Suppressor macrophage treated with lipopolysaccharide for 4 hours (primary cell): ENCODE measurements around the gene ROM1.

Experiments
- DNase-seq: peaks from one replicate; pipeline ENCODE4 v3.0.0-alpha.2; 2020

ROM1 gene

GRCh38 chr11:62588966-62589637 is 24.0 kb upstream of the ROM1 start:
- DNase-seq: no peak

- peak; percentile 99 for DNase-seq
Observed at GRCh38 chr11:62591448-62592145, 21.5 kb upstream of the ROM1 start, which contains the start of gene TUT1. Gene TUT1 (minus strand): TSS chr11:62591523. CDS start chr11:62591485, 38 bp downstream.

- no peak for DNase-seq
Observed at GRCh38 chr11:62592146-62592815, 20.8 kb upstream of the ROM1 start.

- no peak for DNase-seq
Observed at GRCh38 chr11:62592989-62593421, 20.1 kb upstream of the ROM1 start.

GRCh38 chr11:62593434-62594044 is 19.5 kb upstream of the ROM1 start:
- peak; percentile 85 for DNase-seq

- no peak for DNase-seq
Observed at GRCh38 chr11:62595124-62595523, 17.9 kb upstream of the ROM1 start.

- DNase-seq: peak; percentile 94
Observed at GRCh38 chr11:62599069-62599696, 13.9 kb upstream of the ROM1 start.

GRCh38 chr11:62599901-62600300 is 13.2 kb upstream of the ROM1 start:
- no peak for DNase-seq

GRCh38 chr11:62600367-62601121 is 12.5 kb upstream of the ROM1 start:
- DNase-seq: no peak

- DNase-seq: peak; percentile 51
Observed at GRCh38 chr11:62601122-62601371, 12.0 kb upstream of the ROM1 start.

GRCh38 chr11:62601372-62602140 is 11.5 kb upstream of the ROM1 start, which contains the start of gene MTA2:
Gene MTA2 (minus strand): TSS chr11:62601865. CDS start chr11:62601450, 415 bp downstream.
- peak; percentile 99 for DNase-seq

GRCh38 chr11:62602141-62603071 is 10.7 kb upstream of the ROM1 start:
- peak; percentile 36 for DNase-seq

GRCh38 chr11:62603072-62603408 is 10.0 kb upstream of the ROM1 start:
- no peak for DNase-seq

GRCh38 chr11:62603776-62604299 is 9.2 kb upstream of the ROM1 start:
- no peak for DNase-seq

- DNase-seq: no peak
Observed at GRCh38 chr11:62604460-62605120, 8.5 kb upstream of the ROM1 start.

GRCh38 chr11:62605467-62605866 is 7.6 kb upstream of the ROM1 start:
- DNase-seq: no peak

GRCh38 chr11:62605902-62606301 is 7.2 kb upstream of the ROM1 start:
- no peak for DNase-seq

- peak; percentile 64 for DNase-seq
Observed at GRCh38 chr11:62607714-62608113, 5.3 kb upstream of the ROM1 start.

- no peak for DNase-seq
Observed at GRCh38 chr11:62608776-62609175, 4.3 kb upstream of the ROM1 start.

- DNase-seq: no peak
Observed at GRCh38 chr11:62610403-62610802, 2.7 kb upstream of the ROM1 start.
